ENCODE data around the gene CLIC5. TPM values are rescaled to one million over a fixed set of nuclear protein-coding genes. Genes with fewer than 3 reads are reported as not detected.

The CLIC5 gene
- total RNA-seq, 1 experiment from 2014 or later = not detected

DNA sequence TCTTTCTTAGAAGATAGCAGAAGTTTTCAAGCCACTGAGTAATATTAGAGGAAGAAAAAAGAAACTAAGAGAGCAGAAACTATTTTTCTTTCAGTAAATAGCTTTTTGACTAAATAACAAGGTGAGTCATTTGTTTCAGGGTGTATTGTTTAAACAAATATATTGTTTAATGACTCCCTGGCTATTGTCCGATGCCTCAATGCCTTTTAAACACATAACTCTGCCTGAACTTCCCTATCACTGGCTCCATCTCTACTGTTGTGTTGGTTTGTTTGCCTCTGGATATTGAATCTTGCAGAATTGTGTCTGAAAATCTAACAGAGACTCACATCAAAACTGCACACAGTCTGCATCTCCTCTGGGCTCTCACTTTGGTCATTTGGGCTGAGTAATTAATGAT lies 19.6 kb upstream of the CLIC5 start:
- DNase-seq (ENCODE audit: low spot score) = no peak

DNA sequence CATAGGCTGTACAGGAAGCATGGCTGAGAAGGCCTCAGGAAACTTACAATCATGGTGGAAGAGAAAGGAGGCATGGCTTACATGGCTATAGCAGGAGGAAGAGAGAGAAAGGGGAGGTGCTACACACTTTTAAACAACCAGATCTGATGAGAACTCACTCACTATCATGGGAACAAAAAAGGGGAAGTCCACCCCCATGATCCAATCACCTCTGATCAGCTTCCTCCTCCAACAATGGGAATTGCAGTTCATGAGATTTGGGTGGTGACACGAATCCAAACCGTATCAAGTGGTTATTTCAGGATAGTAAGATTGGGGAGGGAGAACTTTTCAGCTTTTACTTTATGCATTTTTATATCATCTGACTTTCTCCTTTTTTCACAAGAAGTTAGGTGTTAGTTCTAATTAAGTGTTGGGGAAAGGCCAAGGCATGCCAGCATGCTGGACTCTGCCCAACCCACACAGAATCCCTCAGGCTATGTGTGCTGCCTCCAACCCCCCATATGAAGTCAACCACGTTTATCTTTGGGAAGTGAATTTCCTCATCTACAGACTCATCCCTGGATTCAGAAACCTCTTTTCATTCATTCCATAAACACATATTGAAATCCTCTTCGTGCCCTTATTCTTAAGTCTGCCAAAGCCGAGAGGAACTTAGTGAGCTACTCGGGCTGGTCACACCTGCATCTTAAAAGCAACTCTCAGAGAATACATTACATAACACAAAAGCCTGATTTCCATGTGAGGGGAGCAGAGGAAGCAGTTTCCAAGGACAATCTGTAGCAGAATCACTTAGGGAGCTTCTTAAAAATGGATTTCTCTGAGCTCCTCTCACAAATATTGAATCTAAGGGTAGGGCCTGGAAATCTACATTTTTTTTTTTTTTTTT lies 16.7 kb upstream of the CLIC5 start:
- no peak for DNase-seq (ENCODE audit: low spot score)

DNA sequence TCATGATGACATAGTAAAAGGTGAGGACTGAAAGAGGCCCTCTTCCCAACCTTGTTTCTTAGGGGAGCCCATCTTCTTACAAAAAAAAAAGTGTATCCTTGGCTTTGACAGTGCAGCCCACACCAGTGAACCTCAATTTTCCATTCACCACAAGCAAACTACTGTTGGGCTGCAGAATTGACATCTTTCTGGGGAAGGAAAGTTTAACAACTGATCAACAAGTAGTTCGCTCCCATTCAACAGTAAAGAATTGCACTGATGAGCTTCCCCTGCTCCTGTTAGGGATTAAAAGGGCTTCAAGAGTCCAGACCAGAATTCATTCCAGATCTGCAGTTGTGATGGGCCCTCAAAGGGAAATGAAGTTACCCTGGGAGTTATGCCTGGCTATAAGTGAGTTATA lies 13.9 kb upstream of the CLIC5 start:
- DNase-seq (ENCODE audit: low spot score) = no peak

DNA sequence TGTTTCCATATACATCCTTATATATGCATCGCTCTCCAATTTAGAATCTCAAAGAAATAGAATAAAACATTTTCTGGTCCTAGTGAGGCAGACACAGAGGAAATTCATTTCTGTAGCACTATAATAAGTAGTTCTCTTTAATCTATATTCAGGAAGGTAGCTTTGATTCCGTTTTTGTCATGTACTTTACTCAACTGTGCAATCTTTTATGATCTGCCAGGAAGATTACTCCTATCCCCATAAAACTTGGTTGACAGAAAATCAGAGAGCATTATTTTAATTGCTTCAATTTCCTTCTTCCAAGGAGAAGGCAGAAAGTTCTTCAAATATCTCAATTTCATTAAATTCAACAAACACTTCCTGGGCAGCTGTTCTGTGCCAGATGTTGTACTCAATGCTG lies 10.6 kb upstream of the CLIC5 start:
- no peak for DNase-seq (ENCODE audit: low spot score)

DNA sequence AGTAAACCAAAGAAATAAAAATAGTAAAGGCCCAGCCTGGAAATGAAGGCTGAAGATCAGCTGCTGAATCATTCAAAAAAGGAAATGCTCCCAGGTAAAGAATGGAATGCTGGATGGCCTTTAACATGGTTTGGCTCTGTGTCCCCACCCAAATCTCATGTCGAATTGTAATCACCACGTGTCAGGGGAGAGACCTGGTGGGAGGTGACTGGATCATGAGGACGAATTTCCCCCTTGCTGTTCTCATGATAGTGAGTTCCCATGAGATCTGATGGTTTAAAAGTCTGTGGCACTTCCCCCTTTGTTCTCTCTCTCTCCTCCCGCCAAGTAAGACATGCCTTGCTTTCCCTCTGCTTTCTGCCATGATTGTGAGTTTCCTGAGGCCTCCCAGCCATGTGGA lies 9.9 kb upstream of the CLIC5 start:
- DNase-seq (ENCODE audit: low spot score) = no peak

DNA sequence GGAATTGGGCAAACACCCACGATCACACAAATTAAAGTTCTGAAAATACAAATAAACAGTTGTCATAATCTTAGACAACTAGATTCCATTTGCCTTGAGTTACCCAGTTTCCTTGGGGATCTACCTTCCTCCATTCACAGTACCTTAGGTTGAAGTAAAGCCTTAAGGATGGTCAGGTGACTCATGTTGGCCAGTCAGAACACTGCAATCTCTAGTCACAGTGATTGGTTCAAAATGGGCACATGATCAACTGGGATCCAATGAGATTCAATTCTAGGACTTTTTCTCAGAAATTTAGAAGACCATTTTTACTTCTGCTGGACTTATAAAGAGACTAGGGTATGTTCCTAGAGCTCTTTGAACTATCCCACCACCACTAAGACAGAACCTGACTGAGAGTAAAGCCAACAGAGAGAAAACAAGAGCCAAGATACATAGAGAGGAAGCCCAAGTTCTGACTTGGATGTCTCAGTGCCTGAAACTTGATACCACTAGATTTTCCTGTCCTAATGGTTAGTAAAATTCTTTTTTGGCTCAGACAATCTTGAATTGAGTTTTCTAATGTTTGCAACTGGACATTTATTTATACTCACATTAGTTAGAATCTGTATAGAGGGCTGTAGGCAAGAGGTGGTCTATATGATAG lies 8.6 kb upstream of the CLIC5 start:
- DNase-seq (ENCODE audit: low spot score) = no peak

DNA sequence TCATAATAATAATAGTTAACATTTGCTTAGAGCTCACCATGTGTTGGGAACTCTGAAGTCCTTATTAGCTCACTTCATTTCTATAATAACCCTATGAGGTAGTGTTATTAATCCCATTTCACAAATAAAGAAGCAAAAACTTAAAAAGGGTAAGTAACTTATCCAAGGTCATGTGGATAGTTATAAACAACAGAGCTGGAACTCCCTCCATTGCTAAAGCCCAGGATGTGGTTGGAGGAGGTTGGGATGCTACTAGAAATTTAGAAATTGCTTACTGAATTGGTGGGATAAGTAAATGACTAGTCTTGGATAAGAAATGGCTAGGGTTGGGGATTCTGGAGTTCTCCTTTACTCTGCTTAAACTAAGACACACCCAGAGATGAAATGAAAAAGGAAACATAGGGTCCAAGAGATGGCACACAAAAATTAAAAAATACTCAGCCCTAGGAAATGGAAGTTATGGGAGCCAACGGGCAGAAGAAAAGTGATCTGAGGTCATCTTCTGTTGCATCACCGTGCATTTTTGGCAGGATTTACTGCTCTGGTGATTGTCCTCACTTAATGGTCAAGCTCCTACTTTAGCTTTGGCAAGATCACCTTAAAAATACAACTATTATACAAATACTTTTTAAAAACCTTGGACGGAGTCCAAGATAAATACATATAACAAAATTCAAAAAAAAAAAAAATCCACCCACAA lies 7.7 kb upstream of the CLIC5 start:
- DNase-seq (ENCODE audit: low spot score) = no peak

DNA sequence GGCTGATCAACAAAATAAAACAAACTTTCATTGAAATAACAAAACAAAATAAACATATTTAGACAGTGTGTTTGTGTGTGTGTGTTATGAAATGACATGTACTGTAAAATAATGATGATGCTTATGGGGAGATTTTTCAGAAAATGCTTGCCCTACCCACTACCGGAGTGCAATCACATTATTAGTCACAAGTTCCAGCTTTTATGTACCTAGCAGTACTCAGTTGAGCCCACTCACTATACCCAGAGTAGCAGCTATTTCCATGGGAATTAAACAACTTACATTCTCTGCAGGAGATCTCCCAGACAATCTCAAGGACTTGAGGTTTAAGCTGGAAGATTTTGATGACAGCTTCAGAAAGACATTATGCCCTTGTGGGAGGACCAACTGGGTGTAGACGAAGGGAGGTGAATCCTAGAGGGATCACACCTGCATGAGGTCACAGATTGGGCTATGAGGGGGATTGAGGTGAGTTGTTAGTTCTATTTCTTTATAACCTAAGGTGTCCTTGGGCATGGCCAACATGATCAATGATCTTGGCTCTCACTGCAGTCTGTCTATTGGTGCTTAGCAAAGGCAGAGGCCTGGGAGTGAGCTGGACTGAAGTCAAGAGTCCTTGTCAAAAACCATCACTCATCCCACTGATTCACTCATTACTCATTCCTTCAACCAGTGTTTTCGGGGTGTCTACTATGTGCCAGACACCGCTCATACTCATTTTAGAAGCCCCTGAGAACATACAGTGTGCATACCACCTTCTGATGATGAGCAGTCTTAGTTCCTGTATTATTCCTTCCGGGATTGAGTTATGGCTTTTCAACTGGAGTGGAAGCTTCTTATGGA lies 6.7 kb upstream of the CLIC5 start:
- no peak for DNase-seq (ENCODE audit: low spot score)

DNA sequence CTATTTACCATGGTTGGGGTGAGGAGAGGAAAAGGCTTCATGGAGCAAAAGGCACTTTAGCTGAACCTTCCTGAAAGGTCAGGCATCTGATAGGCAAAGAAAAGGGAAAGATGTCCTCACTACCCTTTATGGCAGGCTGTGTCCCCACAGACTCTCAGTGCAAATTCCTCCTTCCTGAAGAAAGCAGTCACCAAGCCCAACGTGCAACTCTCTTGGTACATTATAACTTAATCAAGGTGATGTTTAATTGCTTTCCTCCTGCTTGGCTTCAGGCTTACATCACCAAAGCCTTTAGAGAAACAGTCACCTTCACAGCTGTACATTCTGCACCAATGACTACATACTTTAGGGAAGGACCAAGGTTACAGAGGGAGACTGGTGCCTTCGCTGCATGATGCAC lies 2.1 kb upstream of the CLIC5 start:
- DNase-seq (ENCODE audit: low spot score) = no peak

DNA sequence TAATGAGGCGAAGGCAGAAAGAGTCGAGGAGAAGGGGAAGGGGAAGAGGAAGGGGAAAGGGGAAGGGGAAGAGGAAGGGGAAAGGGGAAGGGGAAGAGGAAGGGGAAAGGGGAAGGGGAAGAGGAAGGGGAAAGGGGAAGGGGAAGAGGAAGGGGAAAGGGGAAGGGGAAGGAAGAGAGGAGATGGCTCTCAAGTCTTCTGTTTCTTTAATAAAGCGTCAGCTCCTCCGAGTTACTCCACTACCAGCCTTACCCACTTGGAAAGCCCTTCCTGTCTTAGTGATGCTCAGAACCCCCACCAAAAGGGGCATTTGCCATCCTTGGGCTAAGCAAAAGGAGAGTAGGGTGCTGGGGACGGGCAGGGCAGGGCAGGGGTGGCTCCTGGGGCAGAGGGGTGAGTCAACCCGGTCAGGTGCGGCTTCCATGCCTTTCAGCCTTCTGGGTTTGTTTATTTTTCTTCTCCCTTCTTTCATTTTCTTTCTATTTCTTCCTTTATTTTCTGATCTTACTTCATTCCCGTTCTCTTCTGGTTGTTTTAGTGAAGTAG lies 476 bp upstream of the CLIC5 start:
- no peak for DNase-seq (ENCODE audit: low spot score)

DNA sequence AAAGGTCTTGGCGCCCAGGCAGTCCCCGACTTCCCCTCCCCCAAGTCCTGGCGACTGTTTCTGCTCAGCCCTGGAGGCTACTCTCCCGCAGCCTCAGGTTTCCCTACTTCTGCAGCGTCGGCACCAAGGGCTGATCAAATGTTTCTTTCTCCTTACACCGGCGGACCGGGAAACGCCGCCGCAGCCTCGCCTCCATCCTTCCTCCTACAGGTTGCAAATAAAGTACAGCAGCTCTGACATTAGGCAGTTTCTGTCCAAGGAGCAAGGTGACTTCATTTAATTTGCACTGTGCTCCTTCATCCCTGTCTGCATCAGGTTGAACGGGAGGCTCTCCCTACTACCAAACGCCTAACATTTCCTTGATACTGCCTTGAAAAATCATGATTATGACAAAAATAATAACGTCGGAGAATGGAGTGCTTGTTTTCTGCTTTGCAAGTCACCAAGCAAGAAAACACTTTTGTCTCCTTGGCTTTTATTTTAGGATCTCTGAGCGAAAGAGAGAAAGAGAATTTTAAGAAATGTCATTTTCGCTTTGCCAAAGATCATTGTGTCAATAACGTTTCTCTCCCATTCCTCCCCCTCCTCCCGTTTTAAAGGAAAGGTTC lies 1.0 kb downstream of the CLIC5 start:
- DNase-seq (ENCODE audit: low spot score) = no peak

DNA sequence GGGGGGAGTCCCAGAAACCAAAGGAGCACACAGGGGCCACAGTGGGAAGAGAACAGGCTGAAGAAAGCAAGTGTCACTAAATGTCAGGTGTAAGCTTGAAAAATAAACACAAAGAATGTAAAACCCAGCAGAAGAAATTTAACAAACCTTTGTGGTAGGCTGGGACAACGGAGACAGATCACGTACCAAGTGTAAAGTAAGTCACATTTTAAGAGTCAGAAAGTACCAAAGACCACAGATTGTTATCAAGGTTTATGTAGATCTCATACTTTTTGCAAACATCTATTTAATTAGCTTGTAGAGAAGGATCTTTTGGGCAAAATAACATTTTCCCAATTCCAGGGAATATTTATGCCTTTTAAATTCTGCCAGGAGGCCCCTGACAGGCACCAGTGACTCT lies 1.6 kb downstream of the CLIC5 start:
- no peak for DNase-seq (ENCODE audit: low spot score)

DNA sequence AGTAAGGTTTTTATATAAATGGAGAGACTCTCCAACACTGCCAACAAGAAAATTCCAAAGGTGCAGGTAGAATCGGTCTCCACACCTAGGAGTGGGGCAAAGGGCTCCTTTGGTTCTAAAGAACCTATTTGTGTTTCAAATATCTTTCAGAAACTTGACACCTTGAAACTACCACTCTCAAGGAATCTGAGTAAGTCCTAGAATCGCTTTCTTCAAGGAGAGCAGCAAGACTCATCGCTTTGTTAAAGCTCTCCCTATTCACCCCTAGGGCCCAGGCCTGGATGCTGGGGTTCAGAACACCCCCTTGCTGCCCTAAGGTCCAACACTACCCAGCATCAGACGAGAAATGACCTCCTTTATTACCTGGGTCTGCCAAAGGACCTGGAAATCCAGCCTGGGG lies 2.0 kb downstream of the CLIC5 start:
- no peak for DNase-seq (ENCODE audit: low spot score)

DNA sequence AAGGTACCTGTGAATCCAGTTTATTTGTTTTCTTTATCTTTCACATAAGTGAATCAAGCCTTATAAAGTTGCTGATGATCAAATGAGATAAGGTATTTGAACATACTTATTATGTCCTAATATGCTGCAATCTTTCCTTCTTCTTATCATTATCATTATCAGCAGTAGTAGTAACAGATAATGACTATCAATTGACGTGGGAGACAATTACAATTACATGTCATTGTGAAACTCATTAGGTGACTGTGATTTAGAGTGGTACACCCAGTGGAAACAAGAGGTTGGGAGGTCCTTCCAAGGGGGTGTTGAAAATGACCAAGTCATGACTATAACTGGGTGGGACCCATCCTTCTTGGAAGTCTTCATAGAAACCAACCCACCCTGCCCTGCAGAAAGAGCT lies 2.8 kb downstream of the CLIC5 start:
- DNase-seq (ENCODE audit: low spot score) = no peak

DNA sequence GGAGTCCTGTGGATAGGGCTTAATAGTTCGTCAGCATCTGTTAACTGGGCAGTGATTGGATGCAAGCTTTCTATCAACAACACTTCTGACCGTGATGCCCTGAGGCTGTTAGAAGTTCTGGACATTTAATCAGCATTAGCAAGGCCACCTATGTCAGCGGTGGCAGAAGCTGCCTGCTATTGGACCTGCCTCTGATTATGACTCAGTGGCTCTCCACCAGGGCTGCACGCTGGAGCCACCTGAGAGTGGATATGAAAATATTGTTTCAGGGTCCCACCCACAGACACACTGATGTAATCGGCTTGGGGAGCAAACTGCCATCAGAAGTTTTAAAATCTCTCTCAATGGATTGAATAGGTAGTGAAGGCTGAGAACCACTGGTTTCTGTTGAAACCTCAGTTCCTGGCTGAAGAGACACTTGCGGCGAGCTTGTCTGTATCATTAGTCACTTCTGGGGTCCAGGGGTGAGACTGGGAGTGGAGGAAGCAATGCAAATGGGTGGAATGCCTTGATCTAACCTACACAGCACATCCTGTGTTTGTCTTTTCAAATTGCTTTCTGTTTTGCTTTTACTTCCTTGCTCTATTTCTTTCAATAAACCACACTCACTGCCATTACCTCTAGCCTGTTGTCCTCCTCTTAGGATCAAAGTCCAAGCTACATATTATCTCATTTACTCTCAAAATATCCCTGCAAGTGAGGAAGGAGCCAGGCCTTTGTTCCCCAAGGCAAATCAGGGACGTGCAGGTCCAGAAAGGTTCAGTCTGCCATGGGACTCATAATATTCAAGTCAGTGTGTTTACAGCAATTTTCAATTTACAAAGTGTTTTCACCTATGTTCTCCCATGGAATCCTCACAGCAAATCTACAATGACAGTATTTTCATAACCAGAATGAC lies 4.2 kb downstream of the CLIC5 start:
- peak; percentile 52 for DNase-seq (ENCODE audit: low spot score)

DNA sequence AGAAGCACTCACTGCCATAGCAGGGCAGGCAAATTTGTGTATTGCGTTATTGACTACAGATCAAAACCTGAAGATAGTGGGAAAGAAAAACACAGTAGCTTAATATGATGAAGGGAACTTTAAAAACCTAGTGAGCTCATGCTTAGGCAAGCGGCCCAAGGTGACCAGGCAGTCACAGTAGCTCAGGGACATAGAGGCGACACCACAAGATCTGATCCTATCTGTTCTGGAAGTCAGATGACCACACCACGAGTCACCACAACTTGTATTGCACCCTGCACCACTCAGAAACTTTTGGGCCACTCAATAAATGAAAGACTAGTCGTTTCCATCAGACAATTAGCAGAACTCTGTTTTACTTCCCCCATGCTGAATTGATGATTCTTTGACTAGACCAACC lies 4.9 kb downstream of the CLIC5 start:
- no peak for DNase-seq (ENCODE audit: low spot score)

DNA sequence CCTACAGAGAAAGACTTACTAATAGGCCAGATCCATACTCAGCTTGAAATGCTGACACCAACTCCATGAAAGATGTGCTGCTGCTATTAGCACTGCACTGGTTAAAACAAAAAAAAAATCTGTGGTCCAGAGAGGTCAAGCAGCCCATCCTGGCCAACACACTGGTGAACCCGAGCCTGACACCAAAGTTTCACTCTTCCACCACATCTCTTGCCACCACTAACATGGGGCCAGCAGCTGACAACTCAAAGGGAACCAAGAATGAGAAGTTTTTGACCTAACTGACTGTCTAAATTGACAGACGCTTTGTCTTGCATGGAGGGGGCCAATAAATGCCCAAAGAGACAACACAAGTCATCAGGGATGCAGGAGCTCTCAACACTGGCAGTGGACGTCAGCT lies 5.4 kb downstream of the CLIC5 start:
- DNase-seq (ENCODE audit: low spot score) = no peak

DNA sequence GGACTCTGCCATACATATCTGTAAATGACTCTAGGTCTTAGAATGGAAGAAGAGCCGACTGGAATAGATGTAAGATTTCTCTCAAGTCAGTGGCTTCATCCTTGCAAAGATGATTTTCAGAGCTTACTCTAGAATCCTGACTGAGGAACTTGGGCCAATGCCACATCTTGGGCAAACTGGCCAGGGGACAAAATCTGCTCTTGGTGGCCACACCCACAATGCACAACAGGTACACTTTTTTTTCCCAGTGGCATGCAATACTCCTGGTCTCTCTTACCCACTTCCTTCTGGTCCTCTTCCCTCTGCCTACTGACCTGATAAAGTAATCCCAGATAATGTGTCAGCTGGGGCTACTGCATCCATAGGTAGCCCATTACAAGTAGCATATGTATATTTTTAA lies 13.4 kb downstream of the CLIC5 start:
- DNase-seq (ENCODE audit: low spot score) = no peak

DNA sequence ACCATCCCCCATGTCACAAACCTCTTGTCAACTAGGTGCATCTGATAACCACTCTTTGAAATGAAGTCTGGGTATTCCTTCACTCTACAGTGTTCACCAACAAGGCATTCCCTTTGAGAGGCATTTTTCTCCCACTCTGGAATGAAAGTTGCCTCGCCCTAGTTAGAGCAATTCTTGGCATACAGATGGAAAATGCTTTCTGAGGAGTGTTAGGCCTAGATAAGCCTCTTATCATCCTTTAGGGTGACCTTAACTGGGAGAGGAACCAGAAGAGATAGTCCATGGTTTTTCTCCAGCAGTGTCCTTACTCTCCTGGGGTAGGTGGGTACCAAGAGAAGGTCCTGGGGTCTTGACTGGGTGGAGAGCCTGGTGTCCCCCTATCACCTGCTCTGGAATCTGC lies 14.8 kb downstream of the CLIC5 start:
- no peak for DNase-seq (ENCODE audit: low spot score)

DNA sequence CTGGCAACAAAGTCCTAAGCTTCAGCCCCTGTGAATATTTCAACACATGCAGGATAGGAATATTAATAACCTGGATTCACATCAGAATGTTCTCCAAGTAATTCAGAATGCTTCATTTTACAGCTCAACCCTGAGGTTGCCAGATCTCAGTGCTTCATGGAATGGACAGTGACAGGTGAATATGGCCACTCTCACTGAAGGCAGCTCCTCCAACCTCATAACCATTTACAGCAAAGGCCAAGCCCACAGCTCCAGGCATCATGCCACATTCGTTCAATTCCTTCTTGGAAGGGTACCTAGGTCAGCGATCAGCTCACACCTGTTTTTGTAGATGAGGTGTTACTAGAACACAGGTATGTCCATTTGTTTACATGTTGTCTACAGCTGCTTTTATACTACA lies 17.1 kb downstream of the CLIC5 start:
- DNase-seq (ENCODE audit: low spot score) = no peak
